Testis (tissue), 5 donors: ENCODE data around the gene H6PD. TPM values are rescaled to one million over a fixed set of nuclear protein-coding genes. Genes with fewer than 3 reads are reported as not detected.

Source experiments
- DNase-seq: peaks from one replicate; pipeline ENCODE4 v3.0.0-alpha.2; 2019
- H3K27ac ChIP-seq, 2 donors: fragments of 200-600 bp; sonication (generic); one replicate each; pipeline ENCODE4 v1.5.1; 2019
- H3K27me3 ChIP-seq: fragments of 200-600 bp; sonication (generic); one replicate; pipeline ENCODE4 v1.5.1; 2019
- H3K36me3 ChIP-seq: fragments of 200-600 bp; sonication (generic); one replicate; pipeline ENCODE4 v1.5.1; 2017; ENCODE audit warnings: low read depth; ENCODE audit errors: missing control alignments
- H3K4me1 ChIP-seq: fragments of 200-600 bp; sonication (generic); one replicate; pipeline ENCODE4 v1.5.1; 2019
- H3K4me3 ChIP-seq, 2 donors: fragments of 200-600 bp; sonication (generic); one replicate each; pipeline ENCODE4 v1.5.1; 2017 to 2019
- H3K9me3 ChIP-seq: fragments of 200-600 bp; sonication (generic); one replicate; pipeline ENCODE4 v1.5.1; 2017
- CTCF ChIP-seq, 3 experiments: fragments of 450-650 bp in 2 of 3; fragments of 200-600 bp in 1 of 3; sonication (generic) in 1 of 3; IDR thresholded peaks; one replicate each; pipeline ENCODE4 v1.5.1; 2016 to 2019; ENCODE audit warnings: antibody characterized with exemption in 3 of 3, mild to moderate bottlenecking in 2 of 3, moderate library complexity in 1 of 3
- POLR2A ChIP-seq: fragments of 450-650 bp; IDR thresholded peaks from one replicate; pipeline ENCODE4 v1.6.1; 2017; ENCODE audit warnings: antibody characterized with exemption, mild to moderate bottlenecking, moderate library complexity
- WGBS, 2 donors: methylation state at CpG; one replicate each; pipeline ENCODE4 v1.1.5; 2018; 5-methylcytosine and 5-hydroxymethylcytosine counted together
- intact Hi-C: fragments of 100-400 bp; cut with DNase I; formaldehyde crosslinking; loops from one replicate; pipeline ENCODE4 v1.15.1; 2023; ENCODE audit warnings: low total_unique reads
- long read RNA-seq, 2 donors: transcript quantifications; one replicate each; lab custom pipeline, GENCODE V29; 2026
- polyA plus RNA-seq: library from polyadenylated mRNA; stranded (reverse); fragments of 350-450 nt; fragmentation: Illumina TruSeq; extraction: RNeasy Lipid Tissue Mini Kit (QIAGEN cat#74804); gene quantifications from one replicate; pipeline ENCODE4 v1.2.3, GENCODE V29; 2014; ENCODE audit warnings: low read depth, low replicate concordance; ENCODE audit not compliant: insufficient read depth
- total RNA-seq, 2 donors: library from RNA; depleted of rRNA; stranded (reverse); fragments of >200 nt; gene quantifications; one replicate each; pipeline ENCODE4 v1.2.3, GENCODE V29; 2016

The H6PD gene, protein sequence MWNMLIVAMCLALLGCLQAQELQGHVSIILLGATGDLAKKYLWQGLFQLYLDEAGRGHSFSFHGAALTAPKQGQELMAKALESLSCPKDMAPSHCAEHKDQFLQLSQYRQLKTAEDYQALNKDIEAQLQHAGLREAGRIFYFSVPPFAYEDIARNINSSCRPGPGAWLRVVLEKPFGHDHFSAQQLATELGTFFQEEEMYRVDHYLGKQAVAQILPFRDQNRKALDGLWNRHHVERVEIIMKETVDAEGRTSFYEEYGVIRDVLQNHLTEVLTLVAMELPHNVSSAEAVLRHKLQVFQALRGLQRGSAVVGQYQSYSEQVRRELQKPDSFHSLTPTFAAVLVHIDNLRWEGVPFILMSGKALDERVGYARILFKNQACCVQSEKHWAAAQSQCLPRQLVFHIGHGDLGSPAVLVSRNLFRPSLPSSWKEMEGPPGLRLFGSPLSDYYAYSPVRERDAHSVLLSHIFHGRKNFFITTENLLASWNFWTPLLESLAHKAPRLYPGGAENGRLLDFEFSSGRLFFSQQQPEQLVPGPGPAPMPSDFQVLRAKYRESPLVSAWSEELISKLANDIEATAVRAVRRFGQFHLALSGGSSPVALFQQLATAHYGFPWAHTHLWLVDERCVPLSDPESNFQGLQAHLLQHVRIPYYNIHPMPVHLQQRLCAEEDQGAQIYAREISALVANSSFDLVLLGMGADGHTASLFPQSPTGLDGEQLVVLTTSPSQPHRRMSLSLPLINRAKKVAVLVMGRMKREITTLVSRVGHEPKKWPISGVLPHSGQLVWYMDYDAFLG
- 10 to 100 TPM; 55.0 to 67.8 TPM for total RNA-seq
- polyA plus RNA-seq, result 23.8 TPM
- long read RNA-seq, donor 1, full-length matches to known transcripts, result 5 of 10 reads
- long read RNA-seq, donor 1, partial matches to known transcripts, result 5 of 10 reads
- long read RNA-seq, donor 1, other reads (novel, unspliced or antisense), result 0 of 10 reads
- long read RNA-seq, donor 2, full-length matches to known transcripts, result 3 of 3 reads
- long read RNA-seq, donor 2, partial matches to known transcripts, result 0 of 3 reads
- long read RNA-seq, donor 2, other reads (novel, unspliced or antisense), result 0 of 3 reads

- WGBS, 2 donors, result 1 to 10% methylated on average over 8 to 55 of the region's 106 CpGs
- Histone ChIP-seq H3K27me3 (no peaks in the 10 kb centered on the region), H3K4me1 (peaks cover 43% of the 10 kb centered on the region), H3K4me3 (peak within 1 kb of the TSS; percentile 61 to 76), H3K27ac (peak within 1 kb of the TSS; percentile 82 to 96), H3K36me3 (no peaks in the 10 kb centered on the region), H3K9me3 (no peaks in the 10 kb centered on the region)
- peak; percentile 61 to 84 (median 79) for TF ChIP-seq CTCF (IDR thresholded peaks at IDR 0.05)
- no peak for TF ChIP-seq POLR2A
- intact Hi-C loops, result no loop called here
- DNase-seq, result peak; percentile 86
Measured at GRCh38 chr1:9234223-9235095, at the start of gene H6PD. H6PD (plus strand) TSS chr1:9234774; CDS start chr1:9244935, 10,161 bp downstream.

DNA sequence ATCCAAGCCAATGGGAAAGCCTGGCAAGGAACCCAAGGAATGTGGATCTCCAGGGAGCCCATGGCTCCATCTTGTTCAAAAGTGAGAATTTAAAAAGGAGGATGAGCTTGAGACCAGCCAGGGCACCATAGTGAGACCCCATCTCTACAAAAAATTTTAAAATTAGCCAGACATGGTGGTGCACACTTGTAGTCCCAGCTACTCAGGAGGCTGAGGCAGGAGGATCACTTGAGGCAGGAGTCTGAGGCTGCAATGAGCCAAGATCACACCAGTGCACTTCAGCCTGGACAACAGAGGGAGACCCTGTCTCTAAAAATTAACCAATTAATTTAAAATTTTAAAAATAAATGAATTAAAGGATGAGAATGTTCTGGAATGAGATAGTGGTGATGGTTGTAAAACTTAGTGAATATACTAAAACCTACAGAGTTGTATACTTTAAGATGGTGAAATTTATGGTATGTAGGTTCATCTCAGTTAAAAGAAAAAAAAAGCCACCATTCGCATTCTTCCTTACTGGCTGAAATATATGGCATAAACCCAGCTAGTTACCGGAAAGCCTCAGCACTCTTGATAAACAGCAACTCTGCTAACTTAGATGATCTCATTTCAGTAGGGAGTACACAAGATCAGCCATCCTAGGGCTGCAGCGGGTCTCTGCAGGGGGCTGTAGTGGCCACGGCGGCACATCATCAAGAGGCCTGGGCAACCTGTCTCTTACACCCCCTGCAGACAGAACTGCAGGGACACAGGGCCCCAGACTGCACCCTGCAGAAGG is 48.3 kb upstream of the H6PD start:
- TF ChIP-seq POLR2A (no peak), CTCF (IDR thresholded peaks at IDR 0.05) (no peak)
- no peak for DNase-seq
- WGBS, 2 donors, result 66 to 73% methylated on average over 2 to 5 of the region's 5 CpGs
- Histone ChIP-seq H3K27me3 (no peaks in the 10 kb centered on the region), H3K27ac (no peak overlapping the region), H3K4me1 (peaks cover 15% of the 10 kb centered on the region), H3K4me3 (no peak overlapping the region), H3K9me3 (no peaks in the 10 kb centered on the region), H3K36me3 (no peaks in the 10 kb centered on the region)
- intact Hi-C loops, result no loop called here

- H3K9me3 ChIP-seq, result no peaks in the 10 kb centered on the region
- no peak overlapping the region for H3K27ac ChIP-seq
- TF ChIP-seq POLR2A (no peak), CTCF (IDR thresholded peaks at IDR 0.05) (no peak)
- DNase-seq, result no peak
- peaks cover 15% of the 10 kb centered on the region for H3K4me1 ChIP-seq
- WGBS, 2 donors, result 66 to 72% methylated on average over 2 of the region's 2 CpGs
- H3K27me3 ChIP-seq, result no peaks in the 10 kb centered on the region
- H3K4me3 ChIP-seq, result no peak overlapping the region
- intact Hi-C loops, result no loop called here
- H3K36me3 ChIP-seq, result no peaks in the 10 kb centered on the region
Measured at GRCh38 chr1:9187004-9187403, 47.6 kb upstream of the H6PD start.

GRCh38 chr1:9190234-9190633 is 44.3 kb upstream of the H6PD start:
- WGBS, 2 donors, result 86 to 97% methylated on average over 5 of the region's 5 CpGs
- Histone ChIP-seq H3K4me3 (no peak overlapping the region), H3K27ac (peak overlapping the region; percentile 9 to 53), H3K9me3 (no peaks in the 10 kb centered on the region), H3K4me1 (peaks cover 6% of the 10 kb centered on the region), H3K36me3 (no peaks in the 10 kb centered on the region), H3K27me3 (no peaks in the 10 kb centered on the region)
- intact Hi-C loops, result no loop called here
- no peak for TF ChIP-seq CTCF (IDR thresholded peaks at IDR 0.05)
- TF ChIP-seq POLR2A, result no peak
- no peak for DNase-seq
